Measurements from ENCODE around the gene FPR3.

The FPR3 gene

DNA sequence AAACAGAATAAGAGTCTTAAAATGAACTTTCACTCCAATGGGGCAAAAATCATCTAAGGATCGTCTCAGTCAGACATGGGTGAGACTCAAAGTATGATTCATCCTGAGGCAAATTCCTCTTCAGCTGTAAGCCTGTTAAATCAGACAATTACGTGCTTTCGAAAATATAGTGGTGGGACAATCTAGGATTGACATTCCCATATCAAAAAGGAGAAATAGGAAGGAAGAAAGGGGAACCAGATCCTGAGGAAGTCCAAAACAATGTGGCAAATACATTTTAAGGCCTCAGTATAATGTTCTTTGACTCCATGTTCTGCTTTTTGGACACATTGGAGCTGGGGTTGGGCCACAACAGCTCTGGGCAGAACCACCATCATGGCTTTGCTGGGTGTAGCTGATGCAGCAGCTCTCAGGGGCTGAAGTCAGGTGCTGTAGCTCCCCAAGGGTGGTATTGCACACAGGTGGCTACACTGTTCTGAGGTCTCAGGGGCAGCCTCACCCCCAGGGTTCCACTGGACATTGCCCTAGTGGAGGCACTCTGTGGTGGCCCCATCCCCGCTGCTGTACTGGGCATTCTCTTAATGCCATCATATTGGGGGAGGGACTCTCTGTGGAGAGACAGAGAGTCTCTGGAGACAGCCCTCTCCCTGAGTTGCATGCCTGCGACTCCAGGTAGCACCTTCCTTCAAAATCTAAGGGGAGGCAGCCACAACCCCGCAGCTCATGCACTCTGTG, 5.7 kb upstream of the FPR3 start:
- TF ChIP-seq, protein P1, sequence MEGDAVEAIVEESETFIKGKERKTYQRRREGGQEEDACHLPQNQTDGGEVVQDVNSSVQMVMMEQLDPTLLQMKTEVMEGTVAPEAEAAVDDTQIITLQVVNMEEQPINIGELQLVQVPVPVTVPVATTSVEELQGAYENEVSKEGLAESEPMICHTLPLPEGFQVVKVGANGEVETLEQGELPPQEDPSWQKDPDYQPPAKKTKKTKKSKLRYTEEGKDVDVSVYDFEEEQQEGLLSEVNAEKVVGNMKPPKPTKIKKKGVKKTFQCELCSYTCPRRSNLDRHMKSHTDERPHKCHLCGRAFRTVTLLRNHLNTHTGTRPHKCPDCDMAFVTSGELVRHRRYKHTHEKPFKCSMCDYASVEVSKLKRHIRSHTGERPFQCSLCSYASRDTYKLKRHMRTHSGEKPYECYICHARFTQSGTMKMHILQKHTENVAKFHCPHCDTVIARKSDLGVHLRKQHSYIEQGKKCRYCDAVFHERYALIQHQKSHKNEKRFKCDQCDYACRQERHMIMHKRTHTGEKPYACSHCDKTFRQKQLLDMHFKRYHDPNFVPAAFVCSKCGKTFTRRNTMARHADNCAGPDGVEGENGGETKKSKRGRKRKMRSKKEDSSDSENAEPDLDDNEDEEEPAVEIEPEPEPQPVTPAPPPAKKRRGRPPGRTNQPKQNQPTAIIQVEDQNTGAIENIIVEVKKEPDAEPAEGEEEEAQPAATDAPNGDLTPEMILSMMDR (IDR thresholded peaks at IDR 0.05; ENCODE audit: insufficient read depth, low read length, poor library complexity, severe bottlenecking), result no peak
- TF ChIP-seq EZH2phosphoT487 (conservative IDR thresholded peaks at IDR 0.05; ENCODE audit: low read length), result no peak
- H3K9ac ChIP-seq (ENCODE audit: low read length), result no peak overlapping the region

GRCh38 chr19:51792932-51793331, 2.0 kb upstream of the FPR3 start:
- Histone ChIP-seq H3K36me3 (ENCODE audit: low read length) (no peaks in the 10 kb centered on the region), H4K20me1 (ENCODE audit: low read depth, low read length) (no peaks in the 10 kb centered on the region), H3K27me3 (ENCODE audit: low read length) (no peaks in the 10 kb centered on the region), H3K79me2 (ENCODE audit: insufficient read depth, low read length) (no peaks in the 10 kb centered on the region), H3K9me2 (replicated peaks; ENCODE audit: insufficient read depth, low read length) (no peaks in the 10 kb centered on the region), H3K9ac (ENCODE audit: low read length) (no peak overlapping the region), H3K27ac (ENCODE audit: low read depth, low read length) (no peak overlapping the region), H3K4me3 (ENCODE audit: insufficient read depth, low read length, poor library complexity, severe bottlenecking) (no peak overlapping the region), H3K4me2 (ENCODE audit: low read depth, low read length, poor library complexity, severe bottlenecking) (no peak overlapping the region), H2AFZ (ENCODE audit: low read depth, low read length, severe bottlenecking) (no peak overlapping the region), H3F3A (ENCODE audit: insufficient read depth) (no peaks in the 10 kb centered on the region), H3K9me3 (ENCODE audit: insufficient read depth, low read length) (no peaks in the 10 kb centered on the region)
- TF ChIP-seq, protein P1 (IDR thresholded peaks at IDR 0.05; ENCODE audit: insufficient read depth, low read length, poor library complexity, severe bottlenecking), result no peak
- TF ChIP-seq EZH2phosphoT487 (conservative IDR thresholded peaks at IDR 0.05; ENCODE audit: low read length), result no peak

More for the DNA sequence above, 5.7 kb upstream of the FPR3 start:
- Histone ChIP-seq H4K20me1 (ENCODE audit: low read depth, low read length) (no peaks in the 10 kb centered on the region), H3F3A (ENCODE audit: insufficient read depth) (no peaks in the 10 kb centered on the region), H3K79me2 (ENCODE audit: insufficient read depth, low read length) (no peaks in the 10 kb centered on the region), H3K27me3 (ENCODE audit: low read length) (no peaks in the 10 kb centered on the region), H3K27ac (ENCODE audit: low read depth, low read length) (no peak overlapping the region), H2AFZ (ENCODE audit: low read depth, low read length, severe bottlenecking) (no peak overlapping the region), H3K9me2 (replicated peaks; ENCODE audit: insufficient read depth, low read length) (no peaks in the 10 kb centered on the region), H3K9me3 (ENCODE audit: insufficient read depth, low read length) (no peaks in the 10 kb centered on the region), H3K4me2 (ENCODE audit: low read depth, low read length, poor library complexity, severe bottlenecking) (no peak overlapping the region), H3K4me3 (ENCODE audit: insufficient read depth, low read length, poor library complexity, severe bottlenecking) (no peak overlapping the region), H3K36me3 (ENCODE audit: low read length) (no peaks in the 10 kb centered on the region)

DNA sequence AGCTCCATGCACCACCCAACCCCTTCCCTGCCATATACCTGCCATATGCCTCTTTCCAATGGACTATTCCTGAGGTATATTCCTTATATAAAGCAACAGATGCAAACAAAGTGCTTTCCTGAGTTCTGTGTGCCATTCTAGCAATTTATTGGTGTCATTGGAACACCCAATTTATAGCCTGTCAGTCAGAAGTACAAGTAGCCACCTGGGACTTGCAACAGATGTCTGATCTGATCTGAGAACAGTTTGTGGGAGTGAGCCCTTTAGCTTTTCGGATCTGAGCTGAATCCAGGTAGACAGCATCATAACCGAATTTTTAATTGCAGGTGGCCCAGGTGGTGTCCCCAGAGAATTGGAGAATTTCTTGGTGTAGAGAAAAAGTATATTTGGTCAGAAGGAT, 963 bp upstream of the FPR3 start:
- no peaks in the 10 kb centered on the region for H3K9me2 ChIP-seq (replicated peaks; ENCODE audit: insufficient read depth, low read length)
- no peaks in the 10 kb centered on the region for H3K79me2 ChIP-seq (ENCODE audit: insufficient read depth, low read length)
- H3K4me2 ChIP-seq (ENCODE audit: low read depth, low read length, poor library complexity, severe bottlenecking), result no peak overlapping the region
- H3F3A ChIP-seq (ENCODE audit: insufficient read depth), result no peaks in the 10 kb centered on the region
- H3K27me3 ChIP-seq (ENCODE audit: low read length), result no peaks in the 10 kb centered on the region
- TF ChIP-seq, protein P1 (IDR thresholded peaks at IDR 0.05; ENCODE audit: insufficient read depth, low read length, poor library complexity, severe bottlenecking), result no peak
- TF ChIP-seq EZH2phosphoT487 (conservative IDR thresholded peaks at IDR 0.05; ENCODE audit: low read length), result no peak
- H3K27ac ChIP-seq (ENCODE audit: low read depth, low read length), result no peak overlapping the region
- no peaks in the 10 kb centered on the region for H3K9me3 ChIP-seq (ENCODE audit: insufficient read depth, low read length)
- H4K20me1 ChIP-seq (ENCODE audit: low read depth, low read length), result no peaks in the 10 kb centered on the region
- H2AFZ ChIP-seq (ENCODE audit: low read depth, low read length, severe bottlenecking), result no peak overlapping the region
- H3K4me3 ChIP-seq (ENCODE audit: insufficient read depth, low read length, poor library complexity, severe bottlenecking), result no peak overlapping the region
- H3K9ac ChIP-seq (ENCODE audit: low read length), result no peak overlapping the region
- H3K36me3 ChIP-seq (ENCODE audit: low read length), result no peaks in the 10 kb centered on the region
